ENCODE data around the gene ARID5B. TPM values are rescaled to one million over a fixed set of nuclear protein-coding genes. Genes with fewer than 3 reads are reported as not detected.

ARID5B gene
- total RNA-seq, 1 experiment from 2014 or later: 0.04 TPM

GRCh38 chr10:62136931-62137330 lies 235.4 kb downstream of the ARID5B start:
- Histone ChIP-seq H3K9me3 (ENCODE audit: control insufficient read depth, low read depth, low read length) (no peaks in the 10 kb centered on the region), H3K18ac (ENCODE audit: insufficient read length, low read depth, low read length) (no peak overlapping the region), H3K4ac (ENCODE audit: low read depth, low read length) (no peak overlapping the region), H3K23me2 (ENCODE audit: insufficient read length, low read depth, low read length, poor library complexity, severe bottlenecking) (no peaks in the 10 kb centered on the region), H4K20me1 (ENCODE audit: control insufficient read depth, insufficient read depth, insufficient read length) (no peaks in the 10 kb centered on the region), H4K5ac (ENCODE audit: insufficient read length, low read depth, low read length) (no peak overlapping the region), H4K91ac (ENCODE audit: insufficient read length, low read depth, low read length) (no peak overlapping the region), H2BK120ac (ENCODE audit: low read depth, low read length, poor library complexity, severe bottlenecking) (no peak overlapping the region), H2BK5ac (ENCODE audit: insufficient read length, low read length) (no peak overlapping the region), H3K79me2 (ENCODE audit: insufficient read depth, low read length) (no peaks in the 10 kb centered on the region), H2BK12ac (ENCODE audit: insufficient read length, low read depth, low read length) (no peak overlapping the region), H2BK15ac (ENCODE audit: low read depth, low read length) (no peak overlapping the region), H2AFZ (ENCODE audit: low read length) (no peak overlapping the region), H3K27me3 (ENCODE audit: insufficient read depth, low read length) (no peaks in the 10 kb centered on the region), H3K23ac (ENCODE audit: insufficient read length, low read depth, low read length) (no peak overlapping the region), H3K9ac (ENCODE audit: extremely low read depth, insufficient read length, low read length) (no peak overlapping the region), H3K14ac (ENCODE audit: insufficient read depth, low read length) (no peak overlapping the region), H2BK20ac (ENCODE audit: low read depth, low read length, poor library complexity, severe bottlenecking) (no peak overlapping the region), H3K4me2 (ENCODE audit: insufficient read depth, insufficient read length, low read length) (no peak overlapping the region), H3K4me1 (ENCODE audit: insufficient read depth, low read length) (no peaks in the 10 kb centered on the region), H3K56ac (ENCODE audit: insufficient read length, low read depth, low read length) (no peak overlapping the region), H4K8ac (replicated peaks; ENCODE audit: insufficient read length, low read depth, low read length) (no peak overlapping the region), H3T11ph (ENCODE audit: low read length) (no peak overlapping the region), H3K27ac (ENCODE audit: insufficient read length, low read depth, low read length) (no peak overlapping the region), H2AK5ac (ENCODE audit: insufficient read length, low read length) (no peak overlapping the region), H3K79me1 (ENCODE audit: insufficient read depth, low read depth, low read length, poor library complexity, severe bottlenecking) (no peaks in the 10 kb centered on the region)
- Mint-ChIP-seq H3K27me3 (ENCODE audit: low read depth) (no peaks in the 10 kb centered on the region), H3K36me3 (ENCODE audit: insufficient read depth in 1 of 3, low read depth in 3 of 3) (peaks cover 0 to 12% (median 5%) of the 10 kb centered on the region in 3 experiments; a peak in 5 of 7 replicates), H3K9me3 (peaks cover 20 to 27% of the 10 kb centered on the region in 2 experiments), H3K4me3 (no peak overlapping the region), H3K27ac (no peak overlapping the region), H3K4me1 (no peaks in the 10 kb centered on the region)
- no peak for DNase-seq
- no peak for TF ChIP-seq CTCF (conservative IDR thresholded peaks at IDR 0.05)
- no CpG with 5 or more reads among the region's 3 CpGs for WGBS (ENCODE audit: extremely low coverage, insufficient read length, low lambda C conversion rate)

Other genes starting within 250 kb of the ARID5B start
- not detected in 2 replicates for gene CABCOCO1, start 238.8 kb upstream of the ARID5B start, total RNA-seq (2021)